Measurements from ENCODE around the gene PTPRA.

The PTPRA gene

DNA sequence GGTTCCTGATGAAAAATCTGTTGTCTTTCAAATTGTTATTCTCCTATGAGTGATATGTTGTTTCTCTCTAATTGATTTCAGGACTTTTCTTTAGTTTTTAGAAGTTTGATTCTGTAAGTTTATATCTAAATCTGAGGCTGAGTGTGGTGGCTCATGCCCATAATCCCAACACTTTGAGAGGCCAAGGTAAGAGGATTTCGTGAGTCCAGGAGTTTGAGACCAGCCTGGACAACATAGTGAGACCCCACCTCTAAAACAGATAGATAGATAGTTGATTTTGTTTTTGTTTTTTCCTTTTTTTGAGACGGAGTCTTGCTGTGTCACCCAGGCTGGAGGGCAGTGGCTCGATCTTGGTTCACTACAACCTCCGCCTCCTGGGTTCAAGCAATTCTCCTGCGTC, 64.6 kb downstream of the PTPRA start:
- DNase-seq: no peak

DNA sequence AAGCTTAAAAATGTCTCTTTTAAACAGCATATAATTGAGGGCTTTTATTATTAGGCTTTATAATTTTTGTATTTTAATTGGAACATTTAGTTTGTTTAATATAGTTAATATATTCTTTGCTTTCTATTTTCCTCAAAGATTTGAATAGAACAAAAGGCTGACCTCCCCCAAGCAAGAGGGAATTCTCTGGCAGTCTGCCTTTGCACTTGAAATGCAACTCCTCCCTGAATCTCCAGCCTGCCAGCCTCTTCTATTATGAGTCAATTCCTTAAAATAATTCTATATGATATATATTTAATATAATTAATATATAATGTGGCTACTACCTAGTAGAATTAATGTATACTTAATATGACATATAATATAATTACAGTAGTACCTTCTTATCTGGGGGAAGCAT, 69.2 kb downstream of the PTPRA start:
- DNase-seq: no peak

DNA sequence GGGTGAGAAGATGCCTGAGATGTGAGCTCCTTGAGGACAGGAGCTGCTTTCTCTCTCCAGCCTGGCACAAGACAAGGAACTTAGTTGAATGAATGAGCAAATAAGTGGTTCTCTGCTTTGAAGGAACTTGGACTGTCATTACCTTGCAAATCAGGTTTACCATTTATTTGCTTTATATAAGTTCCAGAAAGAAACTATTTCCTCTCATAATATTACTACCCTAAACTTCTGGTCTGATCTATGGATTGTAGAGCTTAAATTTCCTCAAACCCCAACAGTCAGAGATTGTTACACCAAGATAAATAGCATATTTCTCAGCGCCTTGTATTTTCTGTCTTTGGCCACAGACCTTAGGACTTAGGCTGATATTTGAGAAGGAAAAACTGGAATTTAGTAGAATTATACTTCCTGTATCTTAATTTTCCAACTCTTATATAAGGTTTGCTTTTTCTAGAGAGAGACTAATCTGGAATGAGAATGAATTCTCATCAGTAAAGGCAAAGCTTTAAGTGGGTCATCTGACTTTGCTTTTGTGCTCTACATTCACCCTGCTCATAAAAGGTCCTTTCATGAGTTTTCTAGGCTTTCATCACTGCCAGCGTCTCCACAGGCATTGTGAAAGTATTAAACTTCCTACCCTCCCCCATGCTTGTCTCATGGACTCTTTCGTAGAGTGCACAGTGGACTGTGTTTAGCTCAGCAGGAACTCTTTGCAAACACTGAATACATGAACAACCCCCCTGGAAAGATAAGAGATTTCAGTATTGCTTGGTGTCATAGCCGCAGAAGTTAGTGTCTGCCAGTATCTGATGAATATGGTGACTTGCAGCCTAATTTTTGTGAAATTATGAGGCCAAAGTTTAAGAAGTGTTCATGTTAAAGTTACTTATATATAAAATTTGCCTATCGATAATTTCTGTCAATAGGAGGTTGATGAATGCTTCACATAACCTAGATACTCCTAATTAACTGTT, 74.0 kb downstream of the PTPRA start:
- peak; percentile 38 for DNase-seq

DNA sequence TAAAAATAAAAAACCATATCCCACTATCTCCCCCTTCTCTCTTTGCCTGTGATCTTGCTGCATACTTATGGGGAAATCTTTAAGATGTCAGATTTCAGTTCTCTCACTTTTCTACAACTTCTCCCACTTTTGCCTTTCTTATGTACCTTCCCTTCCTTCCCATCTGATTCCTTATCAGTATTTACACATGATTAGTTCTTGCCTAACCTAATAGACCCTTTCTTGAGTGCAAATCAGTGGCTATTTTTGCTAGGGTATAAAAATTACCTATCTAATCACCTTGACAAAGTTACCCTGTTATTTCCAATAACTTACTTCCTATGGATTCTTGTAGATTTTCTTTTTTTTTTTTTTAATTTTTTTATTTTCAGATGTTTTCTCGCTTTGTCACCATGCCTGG, 75.7 kb downstream of the PTPRA start:
- no peak for DNase-seq

DNA sequence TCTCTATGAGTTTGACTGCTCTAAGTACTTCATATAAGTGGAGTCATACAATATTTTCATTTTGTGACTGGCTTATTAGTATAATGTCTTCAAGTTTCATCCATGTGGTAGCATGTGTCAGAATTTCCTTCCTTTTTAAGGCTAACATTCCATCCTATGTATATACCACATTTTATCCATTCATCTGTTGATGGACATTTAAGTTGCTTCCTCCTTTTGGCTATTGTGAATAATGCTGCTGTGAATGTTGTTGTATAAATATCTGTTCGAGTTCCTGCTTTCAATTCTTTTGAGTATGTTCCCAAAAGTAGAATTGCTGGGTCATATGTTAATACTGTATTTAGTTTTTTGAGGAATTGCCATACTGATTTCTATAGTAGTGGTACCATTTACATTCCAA, 79.5 kb downstream of the PTPRA start:
- no peak for DNase-seq

DNA sequence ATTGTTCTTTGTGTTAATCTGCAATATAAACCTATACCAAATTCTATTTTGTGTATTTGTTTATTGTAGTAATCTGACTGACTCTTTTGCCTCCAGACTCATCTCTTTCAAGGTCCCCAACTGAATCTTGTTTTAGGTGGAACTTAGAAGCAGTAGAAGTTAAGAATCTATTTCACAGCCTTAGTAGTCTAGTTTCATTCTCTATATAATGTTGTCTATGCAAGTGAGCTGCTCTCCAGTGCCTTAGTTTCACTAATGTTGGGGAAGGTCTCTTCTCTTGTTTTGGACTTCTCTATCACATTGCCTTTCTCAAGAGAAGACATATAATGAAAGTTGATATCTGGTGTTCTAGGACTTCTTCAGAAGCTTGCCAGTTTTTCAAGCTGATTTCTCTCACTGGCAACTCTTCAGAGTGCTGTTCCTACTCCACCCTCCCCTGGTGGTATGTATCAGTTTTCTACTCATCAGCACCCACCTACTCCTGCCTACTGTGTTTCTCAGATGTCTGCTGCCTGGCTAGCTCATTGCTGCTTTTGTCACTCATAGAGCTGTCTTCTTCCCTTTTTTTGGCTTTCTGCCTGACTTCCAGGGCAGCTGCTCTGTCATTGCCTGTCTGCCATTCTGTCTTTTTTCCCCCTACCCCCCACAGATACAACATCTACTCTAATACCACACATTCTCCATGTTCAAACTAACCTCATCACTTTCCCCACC, 82.1 kb downstream of the PTPRA start:
- DNase-seq: no peak

DNA sequence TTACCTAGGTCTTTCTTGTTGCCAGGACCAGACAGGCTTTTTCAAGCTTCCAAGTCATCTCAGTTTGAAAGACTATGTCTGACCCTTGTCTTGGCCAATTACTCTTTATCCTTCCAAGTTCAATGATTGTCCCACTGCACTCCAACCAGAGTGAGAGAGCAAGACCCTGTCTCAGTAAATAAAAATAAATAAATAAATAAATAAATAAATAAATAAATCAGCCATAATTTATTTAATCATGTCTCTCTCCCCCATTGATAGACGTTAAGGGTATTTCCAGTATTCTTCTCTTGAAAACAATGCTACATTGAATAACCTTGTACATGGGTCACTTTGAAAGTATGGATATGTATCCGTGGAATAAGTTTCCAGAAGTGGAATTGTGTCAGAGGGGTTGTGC, 83.2 kb downstream of the PTPRA start:
- no peak for DNase-seq

DNA sequence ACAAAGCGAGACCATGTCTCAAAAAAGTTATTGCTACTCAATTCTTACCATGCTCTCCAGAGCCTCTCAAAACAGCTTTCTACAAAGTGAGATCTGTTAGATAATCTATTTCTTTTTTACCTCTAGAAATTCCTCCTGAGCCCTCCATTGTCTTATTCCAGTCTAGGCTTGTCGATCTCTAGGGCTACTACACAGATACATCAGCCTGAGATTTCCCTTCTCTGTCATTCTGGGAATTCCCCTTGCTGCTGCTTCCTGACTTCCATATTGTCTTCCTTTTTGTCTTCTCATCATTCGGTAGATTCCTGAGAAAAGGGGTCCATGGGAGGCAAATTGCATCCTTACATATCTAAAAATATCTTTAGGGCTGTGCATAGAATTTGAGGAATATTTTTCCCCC, 94.6 kb downstream of the PTPRA start:
- no peak for DNase-seq

DNA sequence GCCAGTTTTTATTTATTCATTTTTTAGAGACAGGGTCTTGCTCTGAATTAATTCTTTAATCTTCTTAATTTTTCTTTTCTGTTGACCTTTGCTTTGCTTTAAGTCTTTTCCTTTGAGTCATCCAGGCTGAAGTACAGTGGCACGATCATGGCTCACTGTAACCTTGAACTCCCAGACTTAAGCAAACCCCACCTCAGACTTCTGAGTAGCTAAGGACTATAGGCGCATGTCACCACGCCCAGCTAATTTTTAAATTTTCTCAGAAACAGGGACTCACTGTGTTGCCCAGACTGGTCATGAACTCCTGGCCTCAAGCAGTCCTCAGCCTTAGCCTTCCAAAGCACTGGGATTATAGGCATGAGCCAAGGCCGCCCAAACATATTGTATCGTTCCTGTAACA, 98.8 kb downstream of the PTPRA start:
- DNase-seq: no peak

DNA sequence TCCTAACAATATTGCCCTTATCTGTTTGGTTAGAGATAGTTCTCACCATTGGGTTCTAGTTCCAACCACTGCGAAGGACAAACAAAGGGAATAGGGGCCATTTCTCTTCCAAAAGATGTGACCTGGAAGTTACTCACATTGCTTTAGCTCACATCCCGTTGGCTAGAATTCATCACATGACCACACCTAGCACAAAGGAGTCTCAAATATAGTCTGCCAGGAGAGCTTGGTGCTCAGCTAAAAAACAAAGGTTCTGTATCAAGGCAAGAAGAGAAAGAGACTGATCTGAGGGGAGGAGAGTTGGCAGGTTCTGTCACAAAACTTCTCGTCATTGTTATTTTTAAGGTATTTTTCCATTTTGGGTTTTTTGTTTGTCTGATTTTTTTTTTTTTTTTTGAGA, 100.3 kb downstream of the PTPRA start:
- no peak for DNase-seq

DNA sequence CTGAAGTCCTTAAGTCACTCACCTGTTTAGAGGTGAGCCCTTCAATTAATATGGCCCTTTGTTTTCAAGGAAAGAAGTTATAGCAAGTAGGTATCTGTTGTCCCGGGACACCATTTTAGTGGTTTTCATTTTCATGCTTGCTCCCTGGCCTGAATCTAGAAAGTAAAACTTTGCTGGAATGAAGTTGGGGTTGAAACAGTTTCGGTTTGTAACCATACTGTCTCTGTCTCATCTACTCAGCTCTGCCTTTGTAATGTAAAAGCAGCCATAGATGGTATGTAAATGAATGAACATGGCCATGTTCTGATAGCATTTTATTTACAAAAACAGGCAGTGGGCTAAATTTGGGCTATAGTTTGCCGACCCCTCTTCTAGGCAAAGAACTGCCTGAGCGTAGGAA, 105.2 kb downstream of the PTPRA start:
- no peak for DNase-seq

DNA sequence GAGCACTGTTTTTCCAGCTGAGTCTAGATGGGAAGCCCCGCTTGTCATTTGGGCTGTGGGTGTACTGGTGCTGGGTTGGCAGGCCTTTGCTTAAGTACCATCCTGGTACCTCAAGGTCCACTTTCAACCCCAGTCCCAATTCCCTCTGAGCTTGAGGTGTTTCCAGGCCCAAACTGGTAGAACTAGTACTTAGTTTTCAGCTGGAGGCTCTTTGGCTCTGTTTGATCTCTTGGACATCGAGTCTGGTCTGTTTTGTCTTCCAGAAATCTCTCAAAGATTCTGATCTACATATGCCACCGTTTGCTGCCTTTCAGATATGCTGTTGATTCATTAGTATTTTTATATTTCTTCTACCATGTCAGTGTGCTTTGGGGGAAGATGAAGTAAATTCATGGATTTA, 108.4 kb downstream of the PTPRA start:
- DNase-seq: no peak

DNA sequence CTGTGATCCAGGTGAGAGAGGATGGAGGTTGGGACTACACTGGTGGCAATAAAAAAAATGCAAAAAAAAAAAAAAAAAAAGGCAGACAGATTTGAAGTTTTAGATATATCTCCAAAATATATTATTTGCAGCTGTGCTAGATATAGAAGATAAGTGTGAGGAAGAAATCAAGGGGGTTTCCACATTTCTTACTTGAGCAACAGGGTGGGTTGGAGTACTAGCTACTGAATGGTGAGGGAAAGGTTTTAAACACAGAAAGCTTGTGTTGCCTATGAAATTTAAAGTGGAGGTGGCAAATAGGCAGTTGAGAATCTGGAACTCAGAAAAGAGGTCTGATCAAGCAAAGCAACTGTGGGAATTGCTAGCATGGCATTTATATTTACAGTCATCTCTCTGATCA, 110.2 kb downstream of the PTPRA start:
- no peak for DNase-seq

DNA sequence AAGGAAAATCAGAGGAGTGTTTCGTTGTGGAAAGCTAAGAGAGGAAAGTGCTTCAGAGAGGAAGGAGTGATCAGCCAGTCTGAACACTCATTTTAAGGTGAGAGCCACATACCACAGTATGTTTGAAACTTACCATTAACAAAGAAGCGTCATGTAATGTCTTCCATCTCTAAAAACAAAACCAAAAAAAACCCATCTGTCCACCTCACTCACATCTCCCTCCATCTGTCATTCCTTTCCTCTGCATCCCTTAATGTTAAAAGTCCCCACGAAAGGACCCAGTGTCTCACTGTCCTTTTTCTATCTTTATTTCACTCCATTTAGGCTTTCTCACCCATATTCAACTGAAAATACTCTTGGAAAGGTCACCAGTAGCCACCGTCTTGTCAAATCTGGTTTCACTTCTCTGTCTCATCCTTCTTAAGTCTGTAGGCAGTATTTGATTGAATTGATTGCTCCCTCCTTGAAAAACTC, 110.8 kb downstream of the PTPRA start:
- DNase-seq: peak; percentile 66

DNA sequence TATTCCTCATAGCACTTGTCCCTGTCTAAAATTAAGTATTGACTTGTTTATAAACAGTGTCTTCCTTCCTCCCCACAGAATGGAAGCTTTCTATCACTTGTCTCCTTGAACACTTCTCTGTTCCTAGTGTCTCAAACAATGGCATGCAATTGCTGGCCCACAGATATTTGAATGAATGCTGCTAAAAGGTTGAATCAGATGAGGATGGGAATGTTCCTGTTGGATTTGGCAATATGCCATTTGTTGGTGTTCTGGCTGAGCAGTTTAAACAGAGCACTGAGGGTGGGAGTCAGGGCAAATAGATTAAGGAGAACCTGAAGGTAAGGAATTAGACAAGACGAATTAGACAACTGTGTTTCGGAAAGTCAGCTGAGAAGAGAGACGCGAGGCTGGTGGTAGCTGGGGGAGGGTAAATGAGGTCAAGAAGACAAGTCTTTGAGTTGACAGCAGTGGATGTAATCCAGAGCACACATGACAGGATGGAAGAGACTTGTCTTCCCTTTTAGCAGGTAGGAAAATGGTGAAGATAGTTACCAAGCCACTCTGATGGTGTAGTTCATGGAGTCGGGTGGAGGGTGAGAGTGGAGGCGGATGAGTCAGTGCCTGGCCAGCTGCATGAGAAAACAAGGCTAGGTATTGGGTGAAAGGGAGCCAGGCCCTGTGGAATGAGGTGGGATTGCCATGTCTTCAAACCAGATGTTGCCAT, 111.8 kb downstream of the PTPRA start:
- peak; percentile 30 for DNase-seq

DNA sequence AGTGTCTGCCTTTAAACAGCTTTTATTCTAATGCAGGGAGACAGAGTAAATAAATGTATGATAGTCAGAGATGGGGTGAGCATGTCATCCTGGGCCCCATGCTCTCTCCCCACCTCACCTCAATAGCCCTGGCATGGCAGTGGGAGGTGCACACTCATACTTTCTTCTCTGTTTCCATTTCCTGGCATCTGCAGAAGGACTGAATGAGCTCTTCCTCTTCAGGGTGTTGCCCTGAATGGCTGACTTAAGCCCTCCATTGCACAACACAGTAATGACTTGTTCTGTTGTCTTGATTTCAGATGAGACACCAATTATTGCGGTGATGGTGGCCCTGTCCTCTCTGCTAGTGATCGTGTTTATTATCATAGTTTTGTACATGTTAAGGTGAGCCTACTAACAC, 113.2 kb downstream of the PTPRA start:
- peak; percentile 84 for DNase-seq

DNA sequence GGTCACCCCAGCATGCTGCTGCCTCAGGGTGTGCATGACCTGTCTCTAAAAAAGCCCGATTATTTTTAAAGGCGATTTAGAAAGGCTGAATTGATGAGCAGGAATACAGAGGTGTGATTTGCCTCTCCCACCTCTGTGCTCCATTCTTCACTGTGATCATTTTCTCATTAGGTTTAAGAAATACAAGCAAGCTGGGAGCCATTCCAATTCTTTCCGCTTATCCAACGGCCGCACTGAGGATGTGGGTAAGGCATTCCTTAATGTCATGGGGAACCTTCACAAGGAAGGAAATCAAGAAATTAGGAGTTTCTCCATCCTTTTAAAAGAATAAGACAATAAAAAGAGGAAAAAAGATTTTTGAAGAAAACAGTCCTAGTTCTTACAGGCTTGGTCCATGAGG, 114.6 kb downstream of the PTPRA start:
- DNase-seq: no peak

DNA sequence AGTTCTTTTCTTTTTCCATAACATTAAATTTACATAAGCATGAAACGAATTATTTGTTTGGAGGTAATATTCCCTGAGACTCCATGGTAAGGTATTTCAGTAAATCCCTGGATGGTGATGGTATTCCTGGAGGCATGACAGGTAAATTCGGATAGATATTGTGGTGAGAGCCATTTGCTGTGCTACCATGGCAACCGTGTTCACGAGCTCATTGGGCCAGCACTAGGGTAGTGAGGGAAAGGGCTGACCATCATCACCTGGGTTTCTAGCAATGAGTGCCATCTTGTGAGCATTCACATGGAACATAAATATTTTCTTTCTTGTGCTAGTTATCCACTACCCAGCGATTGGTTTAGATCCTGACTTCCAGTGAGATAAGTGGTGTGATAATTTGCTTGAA, 118.3 kb downstream of the PTPRA start:
- no peak for DNase-seq

DNA sequence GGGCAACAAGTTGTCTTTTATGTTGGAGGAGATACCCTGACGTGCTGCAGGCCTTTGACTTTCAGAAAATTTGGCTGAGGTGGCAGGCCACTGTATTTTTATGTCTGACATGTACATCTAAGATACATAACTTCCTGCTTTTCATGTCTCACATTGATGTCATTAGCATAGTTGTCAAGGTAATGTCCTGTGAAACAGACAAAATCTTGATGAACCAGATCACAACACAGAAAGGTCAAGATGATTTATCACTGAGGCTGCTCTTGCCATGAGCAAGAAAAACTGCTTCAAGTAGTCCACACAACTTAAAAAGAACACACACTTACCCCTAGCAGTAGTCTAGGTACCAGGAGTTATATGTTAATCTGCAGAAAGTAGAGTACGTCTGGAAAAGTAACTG, 120.0 kb downstream of the PTPRA start:
- no peak for DNase-seq

DNA sequence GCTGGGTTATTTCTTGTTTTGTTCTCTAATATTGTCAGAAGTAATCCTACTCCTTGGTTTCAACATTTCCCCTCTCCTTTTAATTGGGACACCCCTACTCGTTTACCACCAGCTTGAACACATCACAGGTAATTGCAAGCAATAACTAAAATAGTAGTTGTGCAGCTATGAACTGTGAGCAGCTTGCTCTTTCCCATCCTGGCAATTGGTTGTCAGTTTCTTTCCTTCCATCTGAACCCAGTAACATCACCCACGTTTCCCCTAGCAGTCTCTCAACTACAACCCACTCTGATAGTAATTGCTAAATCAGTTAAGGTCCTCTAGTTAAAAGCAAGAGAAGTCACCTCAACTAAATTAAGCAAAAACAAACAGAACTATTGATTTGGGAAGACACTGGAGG, 122.5 kb downstream of the PTPRA start:
- DNase-seq: no peak

DNA sequence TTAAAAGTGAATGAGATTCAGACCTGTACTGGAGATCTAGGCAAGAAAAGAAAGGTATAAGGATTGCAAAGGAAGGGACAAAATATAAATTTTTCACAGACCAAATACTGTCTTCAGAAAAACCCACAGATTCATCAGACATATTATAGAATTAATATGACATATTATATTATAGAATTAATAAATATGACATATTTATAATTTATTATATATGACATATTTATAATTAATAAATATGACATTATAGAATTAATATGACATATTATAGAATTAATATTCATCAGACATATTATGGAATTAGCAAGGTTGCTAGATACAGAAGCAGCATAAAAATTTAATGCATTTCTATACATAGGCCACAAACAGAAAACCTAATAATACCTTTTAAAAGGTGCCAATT, 125.4 kb downstream of the PTPRA start:
- DNase-seq: no peak

DNA sequence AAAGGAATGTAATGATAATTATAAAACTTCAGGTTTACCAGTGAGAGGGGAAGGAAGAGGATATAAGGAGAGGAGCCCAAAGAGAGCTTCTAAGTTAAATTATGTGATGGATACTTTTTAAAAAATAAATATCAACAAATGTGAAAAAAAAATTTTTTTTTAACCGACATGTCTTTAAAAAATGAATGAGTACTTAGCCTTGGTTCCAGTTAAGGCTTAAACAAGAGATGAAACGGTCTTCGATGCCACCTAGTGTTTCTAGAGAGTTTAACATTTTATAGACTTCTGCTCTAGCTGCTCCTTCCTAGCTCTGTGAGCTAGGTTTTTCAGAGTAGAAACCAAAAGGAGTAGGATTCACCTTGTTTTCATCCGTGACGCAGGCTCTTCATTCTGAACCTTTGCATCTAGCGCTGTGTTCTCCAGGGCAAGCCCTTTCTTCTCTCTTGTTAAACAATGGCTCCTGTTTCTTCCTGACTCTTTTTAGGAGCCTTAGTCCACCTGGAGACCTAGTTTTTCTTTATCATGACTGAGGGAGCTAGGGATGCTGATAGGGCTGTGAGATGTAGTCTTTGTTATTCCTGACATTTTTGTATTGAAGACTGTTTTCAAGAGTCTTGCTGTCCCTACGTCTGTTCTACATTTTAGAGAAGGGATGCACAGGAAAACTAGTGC, 127.7 kb downstream of the PTPRA start:
- DNase-seq: peak; percentile 69

DNA sequence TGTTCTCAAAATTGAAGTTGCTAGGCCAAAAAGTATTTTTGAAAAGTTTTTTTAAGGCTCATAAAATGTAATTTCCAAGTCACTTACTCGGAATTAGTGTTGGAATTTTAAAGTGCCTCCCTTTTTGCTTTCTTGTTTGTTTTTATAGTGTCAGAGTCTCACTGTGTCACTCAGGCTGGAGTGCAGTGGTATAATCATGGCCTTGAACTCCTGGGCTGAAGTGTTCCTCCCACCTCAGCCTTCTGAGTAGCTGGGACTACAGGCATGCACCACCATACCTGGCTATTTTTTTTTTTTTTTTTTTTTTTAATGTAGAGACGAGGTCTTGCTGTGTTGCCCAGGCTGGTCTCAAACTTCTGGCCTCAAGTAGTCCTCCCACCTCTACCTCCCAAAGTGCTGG, 130.1 kb downstream of the PTPRA start:
- DNase-seq: no peak
